Cardiac muscle cell (in vitro differentiated cells and primary cell): ENCODE measurements around the gene COL8A1. TPM values are rescaled to one million over a fixed set of nuclear protein-coding genes. Genes with fewer than 3 reads are reported as not detected.

Experiments used
- DNase-seq, 2 donors: peaks; one replicate each; pipeline versions ENCODE4 v3.0.0 to v3.0.0-alpha.2; 2010 to 2017; ENCODE audit warnings: low read depth in 1 of 2, low spot score in 1 of 2
- H3K27ac ChIP-seq: fragments of 200-600 bp; sonication (generic); 2 replicates; pipeline ENCODE4 v1.5.1; 2016
- H3K27me3 ChIP-seq: fragments of 200-600 bp; sonication (generic); 2 replicates; pipeline ENCODE4 v1.6.0; 2016; ENCODE audit warnings: control low read depth
- H3K36me3 ChIP-seq: fragments of 200-600 bp; sonication (generic); 2 replicates; pipeline ENCODE4 v1.5.1; 2016; ENCODE audit warnings: control low read depth
- H3K4me1 ChIP-seq: fragments of 200-600 bp; sonication (generic); 2 replicates; pipeline ENCODE4 v1.8.1; 2017; ENCODE audit warnings: low read depth, mild to moderate bottlenecking, mixed run types
- H3K4me3 ChIP-seq: fragments of 200-600 bp; sonication (generic); 2 replicates; pipeline ENCODE4 v1.5.1; 2016; ENCODE audit warnings: mild to moderate bottlenecking
- H3K9me3 ChIP-seq: fragments of 200-600 bp; sonication (generic); 2 replicates; pipeline ENCODE4 v1.5.1; 2017; ENCODE audit warnings: low read depth, mild to moderate bottlenecking, control low read depth
- polyA plus RNA-seq: library from polyadenylated mRNA; unstranded; fragments of >200 nt; fragmentation: Nextera tagmentation; extraction: Ambion mirVana; gene quantifications from 2 replicates; pipeline ENCODE4 v1.2.1, GENCODE V29; 2016
- total RNA-seq: library from RNA; depleted of rRNA; stranded (reverse); fragments of >200 nt; gene quantifications from 2 replicates; pipeline ENCODE4 v1.2.3, GENCODE V29; 2016
- TF ChIP-seq, protein P1 (sequence below): IDR thresholded peaks from 2 replicates; pipeline ENCODE4 v1.5.1; 2012; ENCODE audit warnings: low read depth, mild to moderate bottlenecking, low read length

COL8A1 gene
- total and polyA plus RNA-seq, 2 experiments from 2014 or later, result 1.5 to 5.1 TPM

DNA sequence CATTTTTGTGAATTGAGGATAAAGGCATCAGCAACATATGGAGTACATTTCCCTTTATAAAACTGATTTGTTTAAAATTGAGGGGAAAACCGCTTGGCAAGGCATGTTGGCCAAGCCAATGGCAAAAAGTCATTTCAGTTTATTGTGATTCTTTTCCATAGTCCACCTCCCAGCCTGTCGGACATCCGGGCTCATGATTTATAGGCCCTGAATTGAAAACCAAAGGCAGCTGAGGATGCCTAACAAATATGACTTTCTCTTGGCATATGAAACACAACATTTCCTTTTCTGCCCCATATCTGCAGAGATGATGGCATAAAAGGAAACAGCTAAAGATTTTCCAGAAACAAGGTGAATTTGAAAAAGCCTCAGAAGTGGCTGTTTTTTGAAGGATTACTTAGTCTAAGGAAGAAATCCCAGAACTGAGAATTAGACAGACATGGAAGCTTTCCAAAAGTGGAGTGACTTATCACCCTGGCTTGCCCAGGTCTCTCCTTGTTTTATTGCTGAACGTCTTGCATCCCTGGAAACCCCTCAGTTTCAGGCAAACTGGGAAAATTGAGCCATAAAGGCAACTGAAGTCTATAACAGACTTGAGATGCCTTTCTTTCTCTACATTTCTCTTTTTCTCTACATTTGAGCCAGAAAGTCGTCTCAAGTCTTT, 74.0 kb downstream of the COL8A1 start:
- Histone ChIP-seq H3K27ac (no peak overlapping the region), H3K27me3 (no peaks in the 10 kb centered on the region), H3K4me1 (no peaks in the 10 kb centered on the region), H3K9me3 (no peaks in the 10 kb centered on the region), H3K36me3 (no peaks in the 10 kb centered on the region), H3K4me3 (no peak overlapping the region)
- TF ChIP-seq, protein P1, sequence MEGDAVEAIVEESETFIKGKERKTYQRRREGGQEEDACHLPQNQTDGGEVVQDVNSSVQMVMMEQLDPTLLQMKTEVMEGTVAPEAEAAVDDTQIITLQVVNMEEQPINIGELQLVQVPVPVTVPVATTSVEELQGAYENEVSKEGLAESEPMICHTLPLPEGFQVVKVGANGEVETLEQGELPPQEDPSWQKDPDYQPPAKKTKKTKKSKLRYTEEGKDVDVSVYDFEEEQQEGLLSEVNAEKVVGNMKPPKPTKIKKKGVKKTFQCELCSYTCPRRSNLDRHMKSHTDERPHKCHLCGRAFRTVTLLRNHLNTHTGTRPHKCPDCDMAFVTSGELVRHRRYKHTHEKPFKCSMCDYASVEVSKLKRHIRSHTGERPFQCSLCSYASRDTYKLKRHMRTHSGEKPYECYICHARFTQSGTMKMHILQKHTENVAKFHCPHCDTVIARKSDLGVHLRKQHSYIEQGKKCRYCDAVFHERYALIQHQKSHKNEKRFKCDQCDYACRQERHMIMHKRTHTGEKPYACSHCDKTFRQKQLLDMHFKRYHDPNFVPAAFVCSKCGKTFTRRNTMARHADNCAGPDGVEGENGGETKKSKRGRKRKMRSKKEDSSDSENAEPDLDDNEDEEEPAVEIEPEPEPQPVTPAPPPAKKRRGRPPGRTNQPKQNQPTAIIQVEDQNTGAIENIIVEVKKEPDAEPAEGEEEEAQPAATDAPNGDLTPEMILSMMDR, result no peak
- no peak for DNase-seq

DNA sequence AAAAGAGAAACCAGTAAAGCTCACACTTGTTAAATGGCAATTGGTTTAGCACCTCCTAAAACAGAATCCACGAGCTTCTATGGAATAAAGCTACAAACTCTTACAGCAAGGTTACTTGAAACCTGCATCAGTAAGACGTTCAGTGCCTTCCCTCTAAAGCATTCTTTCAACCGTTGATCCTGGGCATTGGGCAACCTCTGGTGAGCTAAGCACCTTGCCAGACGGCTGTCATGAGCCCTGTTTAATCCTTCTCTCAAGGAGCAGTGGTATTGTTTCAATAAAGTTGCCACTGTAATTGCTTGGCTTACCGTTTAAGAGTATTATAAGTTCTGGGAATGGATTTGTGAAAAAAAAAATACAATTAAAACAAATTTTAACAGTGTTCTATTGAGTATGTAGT, 75.0 kb downstream of the COL8A1 start:
- Histone ChIP-seq H3K36me3 (no peaks in the 10 kb centered on the region), H3K27me3 (no peaks in the 10 kb centered on the region), H3K4me3 (no peak overlapping the region), H3K4me1 (no peaks in the 10 kb centered on the region), H3K9me3 (no peaks in the 10 kb centered on the region), H3K27ac (no peak overlapping the region)
- DNase-seq, result no peak
- TF ChIP-seq, protein P1, result no peak

DNA sequence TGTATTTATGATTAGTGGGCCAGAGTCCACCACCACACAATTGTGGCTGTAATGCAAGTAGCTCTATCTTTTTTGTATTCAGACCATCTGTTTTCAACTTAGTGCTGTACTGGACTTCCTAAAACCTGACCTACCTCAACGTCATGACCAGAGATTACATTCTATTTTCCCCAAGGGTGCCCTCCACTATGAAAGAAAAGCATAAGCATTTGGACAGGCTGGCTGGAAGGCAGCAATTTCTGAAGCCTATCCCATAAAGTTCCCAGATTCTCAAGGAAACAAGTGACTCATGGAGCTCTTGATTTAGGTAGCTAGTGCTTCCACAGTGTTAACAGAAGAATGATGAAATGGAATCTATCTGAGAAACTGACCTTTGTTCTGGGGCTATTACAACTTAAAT, 75.8 kb downstream of the COL8A1 start:
- peak in 1 of 2 donors; percentile 71 for DNase-seq
- Histone ChIP-seq H3K4me1 (no peaks in the 10 kb centered on the region), H3K36me3 (no peaks in the 10 kb centered on the region), H3K9me3 (no peaks in the 10 kb centered on the region), H3K4me3 (no peak overlapping the region), H3K27me3 (no peaks in the 10 kb centered on the region), H3K27ac (no peak overlapping the region)
- TF ChIP-seq, protein P1, result no peak

DNA sequence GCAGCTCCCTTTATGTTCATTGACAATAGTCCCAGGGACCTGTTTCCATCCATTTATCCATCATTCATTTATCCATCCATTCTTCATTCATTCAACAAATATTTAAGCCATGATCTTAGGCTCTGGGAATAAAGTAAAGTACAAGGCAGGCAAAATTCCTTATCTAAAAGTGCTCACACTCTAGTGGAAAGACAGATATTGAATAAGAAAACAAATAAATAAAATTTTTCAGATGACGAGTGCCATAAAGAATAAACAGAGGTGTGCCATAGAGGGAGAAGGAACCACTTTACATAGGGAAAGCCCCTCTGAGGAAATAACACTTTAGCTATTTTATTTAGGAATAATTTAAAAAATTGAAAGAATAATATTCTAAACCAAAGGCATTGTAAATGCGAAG, 76.2 kb downstream of the COL8A1 start:
- Histone ChIP-seq H3K9me3 (no peaks in the 10 kb centered on the region), H3K27ac (no peak overlapping the region), H3K27me3 (no peaks in the 10 kb centered on the region), H3K4me1 (no peaks in the 10 kb centered on the region), H3K36me3 (no peaks in the 10 kb centered on the region), H3K4me3 (no peak overlapping the region)
- TF ChIP-seq, protein P1, result no peak
- no peak for DNase-seq

DNA sequence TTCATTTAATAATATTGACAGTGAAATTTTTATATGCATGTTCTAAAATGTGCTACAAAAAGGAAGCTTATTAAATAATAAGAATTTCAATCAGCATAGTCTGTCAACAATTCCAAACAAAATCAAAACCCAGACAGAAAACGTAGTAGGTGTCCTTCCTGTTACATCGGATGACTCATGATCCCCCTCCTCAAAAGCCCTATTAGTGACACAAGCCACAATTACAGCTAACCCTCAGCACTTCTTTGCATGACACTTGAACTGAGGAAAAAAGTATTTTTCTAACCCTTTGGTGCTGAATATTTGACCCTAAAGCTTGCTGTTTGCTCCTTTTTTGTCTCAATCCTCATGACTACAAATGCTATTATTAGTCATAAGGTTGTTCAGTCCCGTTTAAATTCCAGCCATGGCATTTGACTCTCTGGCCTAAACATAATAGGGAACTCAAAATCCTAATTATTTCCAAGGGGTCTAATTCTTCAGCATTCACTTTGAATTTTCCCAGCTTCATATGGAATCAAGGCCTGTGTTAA, 78.1 kb downstream of the COL8A1 start:
- H3K4me1 ChIP-seq, result no peaks in the 10 kb centered on the region
- no peak overlapping the region for H3K4me3 ChIP-seq
- TF ChIP-seq, protein P1, result no peak
- H3K36me3 ChIP-seq, result no peaks in the 10 kb centered on the region
- H3K27me3 ChIP-seq, result no peaks in the 10 kb centered on the region
- no peaks in the 10 kb centered on the region for H3K9me3 ChIP-seq
- no peak overlapping the region for H3K27ac ChIP-seq
- no peak for DNase-seq
